Activated CD4-positive, CD25-positive, alpha-beta regulatory T cell treated with anti-CD3 and anti-CD28 coated beads, Interleukin-2, amount 50 U/mL, for 16 hours (primary cell): ENCODE measurements around the gene EFCAB10.
"Not testable (repeated sequence)": the region's sequence is repeated elsewhere in the genome, so short reads cannot be mapped to it uniquely, and the experiment has no call there.

Experiments
- DNase-seq: peaks from one replicate; pipeline ENCODE4 v3.0.0-alpha.2; 2020; ENCODE audit warnings: low read depth, low spot score

The EFCAB10 gene

DNA sequence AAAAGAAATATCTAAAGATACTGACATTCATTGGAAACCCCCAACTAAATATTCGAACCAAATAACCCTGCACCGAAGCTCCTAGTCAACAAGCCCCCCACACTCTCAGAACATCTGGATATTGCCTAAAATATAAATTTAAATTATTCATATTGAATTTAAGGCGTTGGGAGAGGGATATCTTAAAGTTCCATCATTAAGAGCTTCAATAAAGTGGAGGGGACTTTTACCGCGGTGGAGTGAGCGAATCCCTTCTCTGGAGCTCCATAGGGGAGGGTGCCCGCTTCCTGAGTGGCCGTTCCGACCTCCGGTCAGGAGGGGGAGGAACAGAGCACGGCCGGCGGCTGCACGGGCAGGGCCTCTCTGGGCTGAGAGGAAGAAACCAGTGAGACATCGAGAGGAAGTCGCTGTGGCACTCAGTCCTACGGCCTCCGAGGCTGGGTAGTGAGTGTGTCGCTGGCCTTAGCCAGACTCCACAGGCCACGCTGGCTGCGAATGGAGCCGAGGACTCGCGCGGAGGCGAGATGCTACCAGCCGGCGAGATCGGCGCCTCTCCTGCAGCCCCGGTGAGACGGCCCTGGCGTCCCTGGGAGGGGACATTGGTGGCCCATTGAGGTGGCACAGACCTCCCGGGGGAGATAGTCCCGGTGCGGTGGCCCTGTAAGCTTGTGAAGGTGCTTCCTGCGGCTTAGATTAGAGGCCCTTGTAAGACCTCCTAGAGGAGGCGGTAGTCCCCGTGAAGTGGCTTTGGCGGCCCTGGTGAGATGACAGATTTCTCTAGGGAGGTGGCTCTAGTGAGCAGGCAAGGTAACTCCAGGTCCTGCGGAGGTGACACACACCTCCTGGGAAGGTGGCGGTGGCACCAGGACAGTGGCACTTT is 49.3 kb downstream of the EFCAB10 start, which contains the start of gene RINT1:
RINT1 (plus strand) TSS at position 410 of the 880 bp plus-strand sequence; CDS start at position 525, 115 bp downstream.
- DNase-seq, result peak; percentile 75

DNA sequence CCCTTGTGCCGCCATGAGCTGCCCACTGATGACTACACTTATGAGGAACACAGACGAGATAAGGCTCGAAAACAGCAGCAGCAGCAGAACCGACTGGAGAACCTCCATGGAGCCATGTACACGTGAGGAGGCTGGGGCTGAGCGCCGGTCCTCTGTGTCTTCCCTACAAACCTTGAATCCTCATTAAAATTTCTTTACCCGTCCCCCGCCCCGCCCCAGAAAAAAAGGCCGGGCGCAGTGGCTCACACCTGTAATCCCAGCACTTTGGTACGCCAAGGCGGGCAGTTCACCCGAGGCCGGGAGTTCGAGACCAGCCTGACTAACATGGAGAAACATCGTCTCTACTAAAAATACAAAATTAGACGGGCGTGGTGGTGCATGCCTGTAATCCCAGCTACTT is 50.7 kb downstream of the EFCAB10 start:
- DNase-seq, result no peak

DNA sequence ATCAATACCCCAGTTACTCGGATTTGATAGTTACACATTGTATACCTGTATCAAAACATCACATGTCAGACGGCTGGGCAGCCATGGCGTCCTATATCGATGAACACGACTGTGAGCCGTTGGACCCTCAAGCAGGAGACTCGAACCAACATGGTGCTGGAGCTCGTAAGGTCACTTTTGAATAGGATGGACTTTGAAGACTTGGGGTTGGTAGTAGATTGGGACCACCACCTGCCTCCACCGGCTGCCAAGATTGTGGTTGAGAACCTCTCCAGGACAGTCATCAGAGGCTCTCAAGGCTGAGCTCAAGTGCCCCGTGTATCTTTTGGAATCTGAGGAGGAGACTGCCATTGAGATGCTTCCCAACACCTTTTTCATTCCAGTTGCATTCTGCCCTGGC is 51.2 kb downstream of the EFCAB10 start:
- no peak for DNase-seq

DNA sequence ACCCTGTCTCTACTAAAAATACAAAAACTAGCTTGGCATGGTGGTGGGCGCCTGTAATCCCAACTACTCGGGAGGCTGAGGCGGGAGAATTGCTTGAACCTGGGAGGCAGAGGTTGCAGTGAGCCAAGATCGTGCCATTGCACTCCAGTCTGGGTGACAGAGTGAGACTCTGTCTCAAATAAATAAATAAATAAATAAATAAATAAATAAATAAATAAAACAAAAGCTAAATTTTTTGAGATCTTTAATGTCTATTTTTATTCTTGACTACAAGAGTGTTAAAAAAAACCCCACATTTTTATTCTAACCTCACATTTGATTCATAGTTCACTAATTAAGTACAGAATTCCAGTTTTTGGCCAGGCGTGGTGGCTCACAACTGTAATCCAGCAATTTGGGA is 53.6 kb downstream of the EFCAB10 start:
- DNase-seq, result not testable (repeated sequence)

DNA sequence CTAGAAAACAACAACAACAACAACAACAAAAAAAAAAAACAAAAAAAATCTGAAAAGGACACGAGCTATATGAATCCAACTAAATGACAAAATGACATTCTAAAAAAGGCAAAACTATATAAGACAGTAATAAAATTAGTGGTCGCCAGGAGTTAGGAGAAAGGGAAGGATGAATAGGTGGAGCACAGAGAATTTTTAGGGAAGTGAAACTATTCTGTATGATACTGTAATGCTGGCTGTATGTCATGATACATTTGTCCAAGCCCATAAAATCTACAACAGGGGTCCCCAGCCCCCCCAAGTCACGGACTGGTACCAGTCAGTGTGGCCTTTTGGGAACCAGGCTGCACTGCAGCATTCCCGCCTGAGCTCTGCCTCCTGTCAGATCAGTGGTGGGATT is 56.5 kb downstream of the EFCAB10 start:
- no peak for DNase-seq

DNA sequence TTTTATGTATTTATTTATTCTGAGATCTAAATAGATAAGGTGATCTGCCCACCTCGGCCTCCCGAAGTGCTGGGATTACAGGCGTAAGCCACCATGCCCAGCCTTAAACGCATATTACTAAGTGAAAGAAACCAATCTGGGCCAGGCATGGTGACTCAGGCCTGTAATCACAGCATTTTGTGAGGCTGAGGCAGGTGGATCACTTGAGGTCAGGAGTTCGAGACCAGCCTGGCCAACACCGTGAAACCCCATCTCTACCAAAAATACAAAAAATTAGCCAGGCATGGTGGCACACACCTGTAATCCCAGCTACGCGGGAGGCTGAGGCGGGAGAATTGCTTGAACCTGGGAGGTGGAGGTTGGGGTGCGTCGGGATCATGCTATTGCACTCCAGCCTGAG is 56.9 kb downstream of the EFCAB10 start:
- not testable (repeated sequence) for DNase-seq

DNA sequence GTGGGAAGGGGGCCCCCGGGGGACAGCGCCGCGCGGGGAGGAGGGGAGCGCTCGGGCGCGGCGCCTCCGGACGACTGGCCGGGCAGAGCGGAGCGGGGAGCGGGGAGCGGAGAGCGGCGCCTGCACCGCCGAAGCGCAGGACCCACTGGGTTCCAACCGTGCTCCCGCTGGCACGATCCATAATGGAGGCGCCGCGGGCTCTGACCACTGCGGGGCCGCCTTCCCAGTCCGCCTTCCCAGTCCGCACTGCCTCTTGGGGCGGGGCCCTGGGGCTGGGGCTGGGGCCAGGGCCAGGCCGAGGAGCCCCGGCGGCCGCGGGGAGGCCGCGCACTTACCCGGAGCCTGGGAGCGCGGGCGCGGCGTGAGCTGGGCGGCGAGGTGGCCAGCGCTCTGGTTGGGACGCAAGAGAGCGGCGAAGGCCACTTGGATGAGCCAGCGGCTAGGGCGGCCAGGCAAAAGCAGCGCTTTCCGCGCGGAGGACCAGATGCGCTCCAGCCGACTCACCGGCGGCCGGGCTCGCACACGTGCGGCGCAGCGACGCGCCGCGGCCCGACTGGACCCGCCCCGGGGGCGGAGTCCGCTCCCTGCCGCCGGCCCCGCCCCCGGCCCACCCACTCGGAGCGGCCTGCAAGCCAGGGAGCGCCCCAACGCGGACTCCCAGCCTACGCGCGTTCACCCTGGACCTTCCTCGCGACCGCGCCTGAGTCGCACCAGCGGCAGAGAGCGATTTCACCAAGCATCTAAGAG is 59.4 kb downstream of the EFCAB10 start, which contains the start of gene PUS7:
PUS7 (minus strand) TSS at position 555 of the 747 bp plus-strand sequence. CDS start 13,759 bp downstream, outside the sequence.
- peak; percentile 57 for DNase-seq

DNA sequence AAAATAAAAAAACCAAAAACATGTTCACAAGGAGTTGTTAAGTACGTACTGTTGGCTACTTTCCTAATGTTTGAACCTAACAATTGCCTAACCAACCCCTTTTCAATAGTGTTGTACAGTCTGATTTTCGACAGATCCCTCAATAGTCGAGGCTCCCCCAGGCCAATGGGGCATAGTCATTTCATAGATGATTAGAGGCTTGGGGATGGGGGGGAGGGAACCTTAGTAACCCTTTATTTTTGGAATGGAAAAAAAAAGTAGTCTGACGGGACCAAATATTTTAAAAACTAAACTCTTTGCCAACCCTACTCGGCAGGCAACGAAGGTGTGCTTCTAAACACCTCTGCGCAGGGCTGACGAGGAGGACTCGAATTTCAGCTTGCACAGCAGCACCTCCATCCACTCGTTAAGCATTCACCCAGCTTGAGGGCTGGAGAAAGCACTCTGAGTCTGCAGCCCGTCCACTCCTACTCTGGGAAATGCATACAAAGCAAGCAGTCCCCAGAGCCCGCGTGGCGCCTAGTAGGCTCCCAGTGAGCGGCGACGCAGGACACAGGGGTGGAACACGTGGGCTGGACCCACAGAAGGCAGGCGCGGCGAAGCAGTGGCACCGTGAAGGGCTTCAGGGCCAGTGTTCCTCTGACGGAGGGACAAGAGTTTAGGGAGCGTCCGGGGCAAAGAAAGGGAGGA is 60.1 kb downstream of the EFCAB10 start:
- DNase-seq, result no peak

DNA sequence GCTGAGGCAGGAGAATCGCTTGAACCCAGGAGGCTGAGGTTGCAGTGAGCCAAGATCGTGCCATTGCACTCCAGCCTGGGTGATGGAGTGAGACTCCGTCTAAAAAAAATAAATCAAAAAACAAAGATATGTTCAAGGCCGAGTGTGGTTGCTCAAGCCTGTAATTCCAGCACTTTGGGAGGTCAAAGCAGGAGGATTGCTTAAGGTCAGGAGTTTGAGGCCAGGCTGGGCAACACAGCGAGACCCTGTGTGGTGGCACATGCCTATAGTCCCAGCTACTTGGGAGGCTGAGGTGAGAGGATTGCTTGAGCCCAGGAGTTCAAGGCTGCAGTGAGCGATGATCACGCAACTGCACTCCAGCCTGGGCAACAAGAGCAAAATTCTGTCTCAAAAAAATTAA is 60.7 kb downstream of the EFCAB10 start:
- not testable (repeated sequence) for DNase-seq

DNA sequence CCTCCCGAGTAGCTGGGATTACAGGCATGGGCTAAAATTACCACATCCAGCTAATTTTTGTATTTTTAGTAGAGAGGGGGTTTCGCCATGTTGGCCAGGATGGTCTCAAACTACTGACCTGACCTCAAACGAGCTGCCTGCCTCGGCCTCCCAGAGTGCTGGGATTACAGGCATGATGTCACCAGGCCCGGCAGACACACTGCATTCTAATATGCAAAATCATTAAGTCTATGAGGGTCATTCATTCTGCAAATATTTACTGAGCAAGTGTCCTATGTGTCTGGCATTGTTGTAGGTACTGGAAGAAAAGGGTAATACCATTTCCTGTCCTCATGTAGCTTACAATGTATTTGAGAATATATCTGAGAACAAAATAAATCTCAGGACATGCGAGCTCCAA is 61.9 kb downstream of the EFCAB10 start:
- DNase-seq, result no peak

DNA sequence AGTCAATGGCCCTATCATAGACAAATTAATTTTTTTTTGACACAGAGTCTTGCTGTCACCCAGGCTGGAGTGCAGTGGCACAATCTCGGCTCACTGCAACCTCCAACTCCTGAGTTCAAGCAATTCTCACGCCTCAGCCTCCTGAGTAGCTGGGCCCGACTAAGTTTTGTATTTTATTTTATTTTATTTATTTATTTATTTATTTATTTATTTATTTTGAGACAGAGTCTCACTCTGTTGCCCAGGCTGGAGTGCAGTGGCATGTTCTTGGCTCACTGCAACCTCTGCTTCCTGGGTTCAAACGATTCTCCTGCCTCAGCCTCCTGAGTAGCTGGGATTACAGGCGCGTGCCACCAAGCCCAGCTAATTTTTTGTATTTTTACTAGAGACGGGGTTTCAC is 65.7 kb downstream of the EFCAB10 start:
- DNase-seq, result not testable (repeated sequence)
